Skeletal muscle satellite cell (primary cell): Measurements from ENCODE around the gene KLHL24.
A peak's percentile ranks its signal among the peaks of the same experiment; 100 is the strongest.
"Not testable (repeated sequence)": the region's sequence is repeated elsewhere in the genome, so short reads cannot be mapped to it uniquely, and the experiment has no call there.

Experiments
- H3K27me3 ChIP-seq: 2 replicates; pipeline ENCODE4 v1.7.0; 2013; ENCODE audit warnings: low read length; ENCODE audit not compliant: control insufficient read depth, insufficient read depth
- H3K36me3 ChIP-seq: 2 replicates; pipeline ENCODE4 v1.7.0; 2013; ENCODE audit warnings: mild to moderate bottlenecking, control low read depth, low read length; ENCODE audit not compliant: insufficient read depth
- H3K4me1 ChIP-seq: 2 replicates; pipeline ENCODE4 v1.7.0; 2013; ENCODE audit warnings: low read length; ENCODE audit not compliant: control insufficient read depth, insufficient read depth
- H3K4me2 ChIP-seq: 2 replicates; pipeline ENCODE4 v1.7.0; 2013; ENCODE audit warnings: mild to moderate bottlenecking, low read length
- H3K4me3 ChIP-seq: 2 replicates; pipeline ENCODE4 v1.7.0; 2013; ENCODE audit warnings: low read length
- H3K9ac ChIP-seq: 2 replicates; pipeline ENCODE4 v1.7.0; 2013; ENCODE audit warnings: mild to moderate bottlenecking, low read depth, low read length, moderate library complexity
- H3K9me3 ChIP-seq: replicated peaks from 2 replicates; pipeline ENCODE4 v1.7.0; 2013; ENCODE audit warnings: mild to moderate bottlenecking, control low read depth, low read length

Gene KLHL24

GRCh38 chr3:183619010-183619409 is 16.4 kb upstream of the KLHL24 start:
- no peaks in the 10 kb centered on the region for H3K4me1 ChIP-seq
- no peak overlapping the region for H3K4me3 ChIP-seq
- H3K27me3 ChIP-seq, result peaks cover 29% of the 10 kb centered on the region
- H3K9me3 ChIP-seq, result no peaks in the 10 kb centered on the region
- H3K36me3 ChIP-seq, result no peaks in the 10 kb centered on the region
- no peak overlapping the region for H3K9ac ChIP-seq
- H3K4me2 ChIP-seq, result no peak overlapping the region

DNA sequence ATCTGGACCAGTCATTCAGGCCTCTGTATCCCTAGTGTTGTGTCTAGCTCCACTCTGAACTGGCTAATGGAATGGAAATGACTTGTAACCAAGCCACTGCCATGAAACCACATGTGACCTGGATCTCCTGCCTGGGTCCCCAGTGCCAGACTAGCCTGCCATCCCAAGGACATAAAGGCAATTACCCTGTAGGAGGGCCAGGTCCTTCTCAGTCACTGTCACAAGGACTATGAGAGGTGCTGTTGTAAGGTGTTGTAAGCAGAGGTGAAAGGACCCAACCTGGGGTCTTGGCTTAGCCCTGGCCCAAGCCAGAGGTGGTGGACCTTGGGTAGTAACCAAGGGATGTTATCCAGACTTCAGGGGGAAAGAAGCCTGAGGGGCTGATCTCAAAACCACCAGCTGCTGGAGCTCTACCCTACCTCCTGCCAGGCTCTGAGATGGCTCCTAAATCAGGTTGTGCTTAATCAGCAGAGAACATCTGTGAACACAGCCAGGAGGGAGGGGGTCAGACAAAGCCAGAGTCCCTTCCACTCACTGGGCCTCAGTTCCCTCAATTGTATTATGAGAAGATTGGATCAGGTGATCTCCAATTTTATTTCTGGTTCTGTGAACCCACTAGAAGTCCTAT is 15.7 kb upstream of the KLHL24 start:
- Histone ChIP-seq H3K4me2 (no peak overlapping the region), H3K4me1 (no peaks in the 10 kb centered on the region), H3K36me3 (no peaks in the 10 kb centered on the region), H3K9me3 (no peaks in the 10 kb centered on the region), H3K9ac (no peak overlapping the region), H3K27me3 (peaks cover 31% of the 10 kb centered on the region), H3K4me3 (no peak overlapping the region)

DNA sequence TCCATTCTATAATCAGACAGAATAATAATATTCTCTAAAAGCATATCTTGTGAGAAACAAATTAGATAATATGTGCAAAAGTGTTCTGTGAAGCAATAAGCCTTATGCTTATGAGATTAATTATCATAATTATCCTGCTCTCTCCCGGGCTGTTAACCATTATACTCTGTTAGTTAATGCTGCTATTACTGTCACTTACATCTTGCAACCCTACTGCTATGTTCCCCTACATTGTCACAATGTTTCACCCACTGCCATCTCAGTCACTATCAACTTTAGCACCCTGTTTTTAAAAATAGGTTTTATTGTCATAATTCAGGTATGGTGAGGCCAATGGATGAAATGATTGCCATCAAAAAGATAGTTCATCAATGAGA is 15.2 kb upstream of the KLHL24 start:
- H3K36me3 ChIP-seq, result no peaks in the 10 kb centered on the region
- no peak overlapping the region for H3K4me3 ChIP-seq
- no peak overlapping the region for H3K9ac ChIP-seq
- H3K9me3 ChIP-seq, result no peaks in the 10 kb centered on the region
- H3K4me2 ChIP-seq, result no peak overlapping the region
- H3K27me3 ChIP-seq, result peaks cover 30% of the 10 kb centered on the region
- no peaks in the 10 kb centered on the region for H3K4me1 ChIP-seq

DNA sequence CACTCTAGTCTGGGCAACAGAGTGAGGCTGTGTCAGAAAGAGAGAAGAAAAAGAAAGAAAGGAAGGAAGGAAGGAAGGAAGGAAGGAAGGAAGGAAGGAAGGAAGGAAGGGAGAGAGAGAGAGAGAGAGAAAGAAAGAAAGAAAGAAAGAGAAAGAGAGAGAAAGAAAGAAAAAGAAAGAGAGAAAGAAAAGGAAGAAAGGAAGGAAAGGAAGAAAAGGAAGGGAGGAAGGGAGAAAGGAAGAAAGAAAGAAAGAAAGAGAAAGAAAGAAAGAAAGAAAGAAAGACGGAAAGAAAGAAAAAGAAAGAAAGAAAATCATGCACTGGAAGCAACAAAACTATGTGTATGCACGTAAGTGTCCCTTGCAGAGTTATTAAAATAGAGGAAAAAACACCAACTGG is 12.9 kb upstream of the KLHL24 start:
- H3K4me1 ChIP-seq, H3K36me3 ChIP-seq, H3K4me3 ChIP-seq, H3K9ac ChIP-seq, H3K9me3 ChIP-seq, H3K4me2 ChIP-seq: not testable (repeated sequence)
- H3K27me3 ChIP-seq, result peaks cover 17% of the 10 kb centered on the region

- Histone ChIP-seq H3K27me3 (peaks cover 14% of the 10 kb centered on the region), H3K9ac (no peak overlapping the region), H3K9me3 (no peaks in the 10 kb centered on the region), H3K36me3 (no peaks in the 10 kb centered on the region), H3K4me3 (no peak overlapping the region), H3K4me1 (no peaks in the 10 kb centered on the region), H3K4me2 (peak overlapping the region; percentile 44)
These were observed 8.4 kb upstream of the KLHL24 start for GRCh38 chr3:183626877-183627594.

- no peak overlapping the region for H3K9ac ChIP-seq
- H3K4me1 ChIP-seq, result no peaks in the 10 kb centered on the region
- peaks cover 11% of the 10 kb centered on the region for H3K27me3 ChIP-seq
- no peaks in the 10 kb centered on the region for H3K36me3 ChIP-seq
- no peaks in the 10 kb centered on the region for H3K9me3 ChIP-seq
- H3K4me3 ChIP-seq, result no peak overlapping the region
- H3K4me2 ChIP-seq, result no peak overlapping the region
These were observed 5.7 kb upstream of the KLHL24 start for GRCh38 chr3:183629546-183630301.

DNA sequence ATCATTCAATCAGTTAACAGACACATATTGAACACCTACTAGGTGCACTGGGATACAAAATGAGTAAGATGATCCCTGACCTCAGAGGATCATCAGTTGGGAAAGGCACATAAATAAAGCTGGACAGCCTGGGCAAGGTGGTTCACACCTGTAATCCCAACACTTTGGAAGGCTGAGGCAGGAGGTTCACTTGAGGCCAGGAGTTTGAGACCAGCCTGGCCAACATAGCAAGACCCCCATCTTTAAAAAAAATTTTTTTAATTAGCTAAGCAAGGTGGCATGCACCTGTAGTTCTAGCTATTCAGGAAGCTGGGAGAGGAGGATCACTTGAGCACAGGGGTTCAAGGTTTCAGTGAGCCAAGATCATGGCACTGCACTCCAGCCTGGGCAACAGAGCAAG is 3.7 kb upstream of the KLHL24 start:
- no peak overlapping the region for H3K9ac ChIP-seq
- no peak overlapping the region for H3K4me3 ChIP-seq
- H3K4me1 ChIP-seq, result peaks cover 5% of the 10 kb centered on the region
- H3K27me3 ChIP-seq, result peaks cover 10% of the 10 kb centered on the region
- H3K36me3 ChIP-seq, result no peaks in the 10 kb centered on the region
- H3K9me3 ChIP-seq, result no peaks in the 10 kb centered on the region
- H3K4me2 ChIP-seq, result no peak overlapping the region

- not testable (repeated sequence) for H3K9me3 ChIP-seq, H3K36me3 ChIP-seq, H3K4me2 ChIP-seq, H3K4me1 ChIP-seq, H3K9ac ChIP-seq, H3K4me3 ChIP-seq
- H3K27me3 ChIP-seq, result peaks cover 10% of the 10 kb centered on the region
These were observed 2.7 kb upstream of the KLHL24 start for GRCh38 chr3:183632725-183633124.

- Histone ChIP-seq H3K9me3 (no peaks in the 10 kb centered on the region), H3K4me1 (peaks cover 9% of the 10 kb centered on the region), H3K27me3 (peaks cover 6% of the 10 kb centered on the region), H3K9ac (peak overlapping the region; percentile 90), H3K4me3 (peak overlapping the region; percentile 95), H3K4me2 (peak overlapping the region; percentile 96), H3K36me3 (no peaks in the 10 kb centered on the region)
These were observed 716 bp upstream of the KLHL24 start for GRCh38 chr3:183634707-183635106.

GRCh38 chr3:183635107-183635430 is 354 bp upstream of the KLHL24 start:
- Histone ChIP-seq H3K4me3 (peak overlapping the region; percentile 95), H3K27me3 (peaks cover 2% of the 10 kb centered on the region)

GRCh38 chr3:183636221-183637105 is 1.0 kb downstream of the KLHL24 start:
- no peaks in the 10 kb centered on the region for H3K27me3 ChIP-seq
- no peaks in the 10 kb centered on the region for H3K36me3 ChIP-seq
- H3K4me3 ChIP-seq, result peak overlapping the region; percentile 95
- peaks cover 9% of the 10 kb centered on the region for H3K4me1 ChIP-seq
- peak overlapping the region; percentile 96 for H3K4me2 ChIP-seq
- H3K9ac ChIP-seq, result peak overlapping the region; percentile 90
- H3K9me3 ChIP-seq, result no peaks in the 10 kb centered on the region

More at GRCh38 chr3:183635107-183635430, 354 bp upstream of the KLHL24 start:
- Histone ChIP-seq H3K4me2 (peak overlapping the region; percentile 96), H3K9me3 (no peaks in the 10 kb centered on the region), H3K36me3 (no peaks in the 10 kb centered on the region), H3K9ac (peak overlapping the region; percentile 90), H3K4me1 (peaks cover 9% of the 10 kb centered on the region)
